ENCODE measurements around the gene LRRC63. TPM values are rescaled to one million over a fixed set of nuclear protein-coding genes. Genes with fewer than 3 reads are reported as not detected.
"Not testable (repeated sequence)": the region's sequence is repeated elsewhere in the genome, so short reads cannot be mapped to it uniquely, and the experiment has no call there.

LRRC63 gene
- total RNA-seq, 1 experiment from 2014 or later = 0.06 TPM

DNA sequence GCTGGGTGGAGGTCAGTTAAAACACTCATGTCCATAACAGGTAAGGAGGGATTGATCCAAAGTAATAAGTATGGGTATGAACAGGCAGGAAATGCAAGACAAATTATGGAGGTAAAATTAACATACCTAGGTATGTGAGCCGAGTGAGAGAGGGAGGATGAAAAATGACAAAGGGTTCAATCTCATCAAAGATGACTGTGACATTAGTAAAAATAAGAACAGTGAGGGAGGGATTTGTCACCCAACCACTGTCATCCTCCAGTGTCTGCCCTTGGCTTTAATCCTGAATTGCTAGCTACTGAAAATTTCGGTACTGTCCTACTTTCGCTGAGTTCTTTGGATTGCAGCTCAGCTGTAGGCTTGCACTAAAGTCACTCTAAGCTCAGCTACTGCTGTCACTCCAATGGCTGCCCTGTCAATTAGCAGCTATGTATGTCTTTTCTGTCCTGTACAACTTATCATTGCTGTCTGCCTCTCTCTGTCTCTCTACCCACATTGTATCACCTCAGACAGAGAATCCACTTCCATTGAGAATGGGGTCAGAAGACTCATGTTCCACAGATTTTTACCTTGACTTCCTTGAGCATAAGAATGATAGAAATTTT lies 62.5 kb downstream of the LRRC63 start:
- H3K36me3 ChIP-seq = no peaks in the 10 kb centered on the region
- H3K4me3 ChIP-seq = no peak overlapping the region
- H3K4me1 ChIP-seq = no peaks in the 10 kb centered on the region
- DNase-seq = no peak
- no peaks in the 10 kb centered on the region for H3K27me3 ChIP-seq
- H3K27ac ChIP-seq = no peak overlapping the region
- H3K9me3 ChIP-seq (replicated peaks) = no peaks in the 10 kb centered on the region

- DNase-seq = no peak
- no peak overlapping the region for H3K27ac ChIP-seq
These were observed 66.7 kb downstream of the LRRC63 start for GRCh38 chr13:46278474-46278873.

DNA sequence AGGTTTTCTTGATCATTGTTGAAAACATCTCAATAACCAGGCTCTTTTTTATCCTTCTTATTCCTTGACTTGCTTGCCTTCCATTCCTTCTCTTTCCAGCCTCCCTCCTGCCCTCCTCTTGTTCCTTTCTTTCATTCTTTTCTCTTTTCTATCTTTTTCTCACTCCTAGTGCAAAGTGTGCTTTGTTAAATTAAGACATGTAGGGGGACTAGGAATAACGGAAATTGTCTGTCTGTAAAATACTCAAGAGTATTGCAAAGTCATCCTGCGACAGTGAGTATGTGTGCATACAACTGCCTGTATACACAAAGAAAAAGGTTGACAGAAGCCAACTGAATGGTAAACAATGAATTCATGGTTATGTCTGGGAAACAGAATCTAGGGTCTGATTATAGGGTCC lies 70.1 kb downstream of the LRRC63 start:
- Histone ChIP-seq H3K27me3 (no peaks in the 10 kb centered on the region), H3K4me1 (no peaks in the 10 kb centered on the region), H3K9me3 (replicated peaks) (no peaks in the 10 kb centered on the region), H3K4me3 (no peak overlapping the region), H3K27ac (no peak overlapping the region), H3K36me3 (no peaks in the 10 kb centered on the region)
- no peak for DNase-seq

More at GRCh38 chr13:46278474-46278873, 66.7 kb downstream of the LRRC63 start:
- Histone ChIP-seq H3K4me1 (no peaks in the 10 kb centered on the region), H3K36me3 (no peaks in the 10 kb centered on the region), H3K4me3 (no peak overlapping the region), H3K9me3 (replicated peaks) (no peaks in the 10 kb centered on the region), H3K27me3 (no peaks in the 10 kb centered on the region)

- H3K27me3 ChIP-seq; H3K27ac ChIP-seq; H3K9me3 ChIP-seq (replicated peaks); H3K4me1 ChIP-seq; H3K4me3 ChIP-seq; DNase-seq; H3K36me3 ChIP-seq: not testable (repeated sequence)
These were observed 72.4 kb downstream of the LRRC63 start for GRCh38 chr13:46283912-46284824.

DNA sequence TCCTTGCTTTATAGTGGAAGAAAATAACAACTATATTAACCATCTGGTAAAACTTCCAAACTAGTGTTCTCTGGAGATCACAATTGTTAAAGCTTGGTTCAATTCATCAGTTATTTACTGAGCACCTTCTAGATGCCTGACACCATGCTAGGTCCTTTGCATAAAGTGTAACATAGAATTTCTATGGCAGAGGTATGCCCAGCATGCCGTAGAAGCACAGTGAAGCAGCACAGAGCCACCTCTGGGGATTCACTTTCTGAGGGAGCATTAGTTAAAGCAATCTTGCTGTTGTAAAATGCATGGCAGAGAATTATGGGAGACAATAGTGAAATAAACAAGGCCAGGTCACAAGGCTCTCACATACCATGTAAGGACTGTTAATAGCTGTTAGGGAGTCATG lies 75.2 kb downstream of the LRRC63 start:
- no peak overlapping the region for H3K4me3 ChIP-seq
- no peaks in the 10 kb centered on the region for H3K27me3 ChIP-seq
- H3K9me3 ChIP-seq (replicated peaks) = no peaks in the 10 kb centered on the region
- no peaks in the 10 kb centered on the region for H3K4me1 ChIP-seq
- DNase-seq = no peak
- H3K36me3 ChIP-seq = no peaks in the 10 kb centered on the region
- no peak overlapping the region for H3K27ac ChIP-seq

DNA sequence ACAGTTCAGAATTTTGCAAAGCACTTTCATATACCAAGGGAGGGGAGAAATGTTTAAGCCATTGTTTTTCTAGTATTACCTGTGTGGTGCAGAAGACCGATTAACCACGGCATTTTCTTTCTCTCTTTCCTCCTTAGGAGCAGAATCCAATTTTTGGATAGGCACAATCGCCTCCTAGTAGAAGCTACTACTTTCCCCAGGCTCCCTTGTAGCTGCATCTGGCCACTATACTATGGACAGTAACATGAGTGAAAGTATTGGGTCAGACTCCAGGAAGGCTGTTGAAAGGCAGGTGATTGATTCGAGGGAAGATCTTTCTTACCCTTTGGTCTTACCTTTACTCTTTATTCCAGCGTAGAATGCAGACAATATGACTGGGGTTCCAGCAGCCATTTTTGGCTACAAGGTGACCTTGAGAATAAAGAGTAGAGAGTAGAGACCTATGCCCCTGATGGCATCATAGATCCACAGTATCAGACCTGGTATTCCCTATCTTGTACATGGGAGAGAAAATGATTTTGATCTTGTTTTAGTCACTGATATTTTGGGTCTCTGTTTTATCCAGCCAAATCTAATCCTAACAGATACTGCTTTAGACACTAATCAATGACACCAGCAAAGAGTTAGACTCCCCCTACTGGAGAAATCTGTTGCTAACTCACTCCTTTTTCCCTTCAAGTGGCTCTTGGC lies 77.0 kb downstream of the LRRC63 start:
- no peaks in the 10 kb centered on the region for H3K27me3 ChIP-seq
- no peak overlapping the region for H3K27ac ChIP-seq
- H3K4me1 ChIP-seq = no peaks in the 10 kb centered on the region
- H3K36me3 ChIP-seq = no peaks in the 10 kb centered on the region
- H3K4me3 ChIP-seq = no peak overlapping the region
- DNase-seq = peak in 1 of 2 experiments; percentile 56
- H3K9me3 ChIP-seq (replicated peaks) = no peaks in the 10 kb centered on the region

DNA sequence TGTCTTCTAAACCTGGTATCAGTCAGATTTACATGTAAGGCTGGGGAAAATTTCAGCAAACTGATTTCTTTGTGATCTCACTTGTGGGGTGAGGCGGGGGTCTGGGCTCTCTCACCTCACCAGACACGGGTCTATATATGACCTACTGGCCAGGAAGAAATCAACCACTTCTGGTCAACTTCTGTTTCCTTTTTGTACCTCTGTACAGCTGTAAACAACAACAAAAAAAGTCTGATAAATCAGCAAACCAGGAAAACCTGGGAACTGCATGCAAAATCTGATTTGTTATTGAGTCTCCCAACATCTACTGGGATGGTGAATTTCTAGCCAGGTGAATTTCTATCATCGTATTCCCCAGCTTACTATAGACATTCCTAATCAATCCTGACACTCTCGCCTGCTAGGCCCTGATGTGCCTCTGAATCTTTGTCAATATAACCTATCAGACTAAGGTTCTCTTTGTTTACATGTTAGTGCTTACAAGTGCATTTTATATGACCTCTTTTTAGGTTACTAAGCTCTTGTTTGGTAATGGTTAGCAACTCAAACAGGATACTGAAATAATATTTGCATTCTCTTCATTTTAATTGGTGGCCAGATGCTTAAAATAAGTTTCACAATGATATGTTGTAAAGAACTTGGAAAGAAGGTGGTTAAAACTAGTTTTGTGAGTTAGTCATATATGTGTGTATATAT lies 77.7 kb downstream of the LRRC63 start:
- no peaks in the 10 kb centered on the region for H3K27me3 ChIP-seq
- H3K36me3 ChIP-seq = no peaks in the 10 kb centered on the region
- DNase-seq = no peak
- H3K4me1 ChIP-seq = no peaks in the 10 kb centered on the region
- no peak overlapping the region for H3K4me3 ChIP-seq
- H3K27ac ChIP-seq = no peak overlapping the region
- H3K9me3 ChIP-seq (replicated peaks) = no peaks in the 10 kb centered on the region

DNA sequence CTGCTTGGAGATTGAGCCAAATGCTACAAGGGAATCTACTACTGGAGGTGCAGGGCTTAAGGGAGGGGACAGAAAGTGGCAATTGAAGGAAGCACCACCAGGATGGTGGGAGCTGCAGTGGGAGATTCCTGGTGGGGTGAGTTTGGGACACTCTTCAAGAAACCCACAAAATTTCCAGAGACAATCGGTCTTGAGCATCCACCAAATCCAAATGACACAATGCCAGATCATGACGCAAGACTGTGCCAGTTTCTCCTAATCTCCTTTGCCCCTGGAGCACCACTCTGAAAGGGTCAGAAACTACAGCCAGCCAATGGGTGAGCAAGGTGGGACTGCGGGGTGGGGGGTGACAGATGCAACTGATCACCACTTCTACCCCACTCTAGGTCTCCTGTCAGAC lies 78.7 kb downstream of the LRRC63 start:
- no peak for DNase-seq
- Histone ChIP-seq H3K36me3 (no peaks in the 10 kb centered on the region), H3K27ac (no peak overlapping the region), H3K9me3 (replicated peaks) (no peaks in the 10 kb centered on the region), H3K4me1 (no peaks in the 10 kb centered on the region), H3K27me3 (no peaks in the 10 kb centered on the region), H3K4me3 (no peak overlapping the region)

DNA sequence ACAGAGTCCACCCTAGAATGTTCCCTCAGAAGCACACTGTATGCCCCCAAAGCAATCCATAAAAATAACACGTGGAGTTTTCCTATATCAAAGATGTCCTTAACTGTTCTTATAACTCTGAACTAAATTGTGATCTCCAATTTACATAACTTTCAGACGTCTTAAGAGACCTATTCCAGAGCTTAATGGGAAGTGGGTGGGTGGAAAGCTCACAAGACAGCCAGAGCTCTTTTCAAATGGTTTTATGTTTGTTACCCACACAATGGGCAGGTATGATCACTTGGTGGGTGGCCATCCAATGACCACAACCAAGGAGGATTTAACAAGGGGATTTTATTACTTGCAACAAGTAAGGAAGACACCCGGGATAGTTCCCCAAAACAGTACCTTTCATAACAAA lies 81.7 kb downstream of the LRRC63 start:
- no peaks in the 10 kb centered on the region for H3K27me3 ChIP-seq
- H3K36me3 ChIP-seq = no peaks in the 10 kb centered on the region
- no peaks in the 10 kb centered on the region for H3K4me1 ChIP-seq
- no peak overlapping the region for H3K4me3 ChIP-seq
- no peaks in the 10 kb centered on the region for H3K9me3 ChIP-seq (replicated peaks)
- no peak for DNase-seq
- H3K27ac ChIP-seq = no peak overlapping the region

- no peak overlapping the region for H3K4me3 ChIP-seq
- no peak for DNase-seq
These were observed 83.9 kb downstream of the LRRC63 start for GRCh38 chr13:46295491-46296114.

DNA sequence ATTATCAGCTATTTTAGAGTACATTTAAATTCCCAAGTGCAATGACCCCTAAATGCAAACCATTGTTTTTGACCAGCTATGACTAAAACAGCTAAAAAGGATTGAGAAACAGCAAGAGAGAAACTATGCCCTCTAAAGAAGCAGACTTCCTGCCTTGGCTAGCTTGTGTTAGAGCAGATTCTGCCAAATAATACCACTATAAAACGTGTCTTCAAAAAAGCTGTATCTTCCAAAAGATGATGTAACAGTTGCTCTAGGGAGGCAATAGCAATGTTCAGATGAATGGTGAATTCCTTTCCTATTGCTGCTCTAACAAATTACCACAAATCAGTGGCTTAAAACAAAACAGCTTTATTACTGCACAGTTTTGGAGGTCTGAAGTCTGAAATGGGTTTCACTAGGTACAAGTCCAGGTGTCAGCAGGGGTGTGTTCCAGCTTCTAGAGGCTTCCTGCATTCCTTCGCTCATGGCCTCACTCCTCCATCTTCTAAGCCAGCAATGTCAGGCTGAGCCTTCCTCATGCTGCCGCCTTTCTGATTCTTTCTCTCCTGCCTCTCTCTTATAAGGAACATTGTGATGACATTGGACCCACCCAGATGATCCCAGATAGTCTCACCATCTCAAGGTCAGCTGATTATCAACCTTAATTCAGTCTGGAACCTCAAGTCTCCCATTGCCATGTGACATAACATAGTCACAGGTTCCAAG lies 84.5 kb downstream of the LRRC63 start:
- DNase-seq = no peak
- no peak overlapping the region for H3K27ac ChIP-seq
- no peak overlapping the region for H3K4me3 ChIP-seq
- H3K9me3 ChIP-seq (replicated peaks) = no peaks in the 10 kb centered on the region
- H3K27me3 ChIP-seq = no peaks in the 10 kb centered on the region
- H3K36me3 ChIP-seq = no peaks in the 10 kb centered on the region
- no peaks in the 10 kb centered on the region for H3K4me1 ChIP-seq

More at GRCh38 chr13:46295491-46296114, 83.9 kb downstream of the LRRC63 start:
- Histone ChIP-seq H3K27me3 (no peaks in the 10 kb centered on the region), H3K4me1 (no peaks in the 10 kb centered on the region), H3K36me3 (no peaks in the 10 kb centered on the region), H3K27ac (no peak overlapping the region), H3K9me3 (replicated peaks) (no peaks in the 10 kb centered on the region)

GRCh38 chr13:46296921-46297320 lies 85.2 kb downstream of the LRRC63 start:
- H3K27ac ChIP-seq = no peak overlapping the region
- no peaks in the 10 kb centered on the region for H3K9me3 ChIP-seq (replicated peaks)
- H3K4me1 ChIP-seq = no peaks in the 10 kb centered on the region
- no peaks in the 10 kb centered on the region for H3K27me3 ChIP-seq
- no peaks in the 10 kb centered on the region for H3K36me3 ChIP-seq
- H3K4me3 ChIP-seq = no peak overlapping the region
- DNase-seq = no peak

DNA sequence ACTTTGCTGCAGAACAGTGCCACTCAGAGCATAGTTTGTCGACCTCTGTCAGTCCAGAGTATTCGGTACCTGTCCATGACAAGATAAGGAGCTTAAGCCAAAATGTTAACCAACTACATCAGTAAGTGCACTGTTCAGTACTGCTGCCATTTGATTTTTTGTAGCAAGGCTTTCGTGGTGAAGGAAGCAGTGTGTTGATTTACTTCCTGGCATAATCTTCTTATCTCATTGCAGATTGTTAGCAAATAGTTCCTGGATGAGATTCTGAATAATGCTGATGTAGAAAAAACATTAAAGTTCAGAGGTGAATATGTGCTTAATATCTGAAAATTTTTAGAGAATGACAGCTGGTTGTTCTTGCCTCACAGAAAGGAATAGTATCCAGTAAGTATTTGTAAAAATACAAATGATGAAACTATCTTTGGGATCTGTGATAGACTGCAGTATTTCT lies 85.7 kb downstream of the LRRC63 start:
- no peak overlapping the region for H3K4me3 ChIP-seq
- no peak for DNase-seq
- H3K9me3 ChIP-seq (replicated peaks) = no peaks in the 10 kb centered on the region
- no peaks in the 10 kb centered on the region for H3K4me1 ChIP-seq
- no peaks in the 10 kb centered on the region for H3K36me3 ChIP-seq
- no peak overlapping the region for H3K27ac ChIP-seq
- no peaks in the 10 kb centered on the region for H3K27me3 ChIP-seq

All from SJCRH30 (cell line).